ENCODE results near the gene GRAMD1B.

- TF ChIP-seq CTCF (IDR thresholded peaks at IDR 0.05; ENCODE audit: low read depth, low read length) = no peak
- TF ChIP-seq POLR2A (IDR thresholded peaks at IDR 0.05; ENCODE audit: extremely low read depth, insufficient read length) = no peak
- no peak for TF ChIP-seq MYC (IDR thresholded peaks at IDR 0.05; ENCODE audit: low read depth, low read length)
- no peak for TF ChIP-seq MAX (IDR thresholded peaks at IDR 0.05; ENCODE audit: low read depth, low read length)
Observed at GRCh38 chr11:123597859-123598258, 167.8 kb downstream of the GRAMD1B start.
